Panc1 (cell line): Measurements from ENCODE around the gene CDH13. TPM values are rescaled to one million over a fixed set of nuclear protein-coding genes. Genes with fewer than 3 reads are reported as not detected.
A peak's percentile ranks its signal among the peaks of the same experiment; 100 is the strongest.

Experiments used
- ATAC-seq: fragments of 200-7000 bp; cut with Tn5 transposase; 2 replicates; pipeline ENCODE4 v1.9.1; 2020; ENCODE audit warnings: mild to moderate bottlenecking, moderate library complexity
- BruUV-seq: library from RNA; stranded (reverse); fragments of 400-500 nt; replicated peaks from 2 replicates; lab custom pipeline; 2021; lab: Mats Ljungman, UMichigan
- CTCF ChIA-PET: fragments of 300-600 bp; sonication (Branson Sonifier 250); formaldehyde crosslinking; loops from one replicate; lab custom pipeline; 2022; ENCODE audit warnings: antibody characterized with exemption; lab: Charles Lee
- POLR2A ChIA-PET: fragments of 300-600 bp; sonication (Branson Sonifier 250); formaldehyde crosslinking; loops from one replicate; lab custom pipeline; 2022; ENCODE audit warnings: antibody characterized with exemption; lab: Charles Lee
- DNase-seq: peaks from one replicate; pipeline ENCODE4 v3.0.0-alpha.2; 2010; ENCODE audit warnings: low read depth, low spot score
- H3K27ac ChIP-seq: 2 replicates; pipeline ENCODE4 v1.5.1; 2011; ENCODE audit warnings: mild to moderate bottlenecking, low read length, inconsistent platforms
- H3K27me3 ChIP-seq: fragments of 200-500 bp; sonication (Bioruptor generic); 2 replicates; pipeline ENCODE4 v1.6.0; 2014; ENCODE audit warnings: low read length, inconsistent platforms; ENCODE audit not compliant: control insufficient read depth, insufficient read depth
- H3K36me3 ChIP-seq: fragments of 200-500 bp; sonication (Bioruptor generic); 2 replicates; pipeline ENCODE4 v1.5.1; 2014; ENCODE audit warnings: inconsistent platforms, mild to moderate bottlenecking, low read length, moderate library complexity; ENCODE audit not compliant: control insufficient read depth, insufficient read depth
- H3K4me1 ChIP-seq: 2 replicates; pipeline ENCODE4 v1.5.1; 2011; ENCODE audit warnings: inconsistent platforms, mild to moderate bottlenecking, low read length, moderate library complexity; ENCODE audit not compliant: control insufficient read depth, insufficient read depth
- H3K4me3 ChIP-seq, 2 experiments: 2 replicates each; pipeline ENCODE4 v1.5.1; 2011 to 2012; ENCODE audit warnings: low read depth in 2 of 2, low read length in 2 of 2, mild to moderate bottlenecking in 2 of 2, inconsistent platforms in 1 of 2, moderate library complexity in 1 of 2
- H3K9me3 ChIP-seq: fragments of 200-500 bp; sonication (Bioruptor generic); 2 replicates; pipeline ENCODE4 v1.5.1; 2014; ENCODE audit warnings: low read depth, mild to moderate bottlenecking, inconsistent platforms, low read length, moderate library complexity; ENCODE audit not compliant: control insufficient read depth, insufficient read depth
- CTCF ChIP-seq: fragments of 450-650 bp; IDR thresholded peaks from 2 replicates; pipeline ENCODE4 v1.5.1; 2017; ENCODE audit warnings: mild to moderate bottlenecking
- POLR2AphosphoS5 ChIP-seq: IDR thresholded peaks from 2 replicates; pipeline ENCODE4 v1.6.1; 2012; ENCODE audit warnings: mild to moderate bottlenecking, low read depth, low read length, moderate library complexity
- REST ChIP-seq, 2 experiments: IDR thresholded peaks; 2 replicates each; pipeline ENCODE4 v1.6.1; 2011 to 2012; ENCODE audit warnings: low read depth in 2 of 2, control low read depth in 1 of 2, low read length in 1 of 2, mild to moderate bottlenecking in 1 of 2, moderate library complexity in 1 of 2; ENCODE audit not compliant: insufficient read depth in 1 of 2
- SIN3A ChIP-seq: IDR thresholded peaks from 2 replicates; pipeline ENCODE4 v1.6.1; 2012; ENCODE audit warnings: low read depth, mild to moderate bottlenecking, low read length, moderate library complexity, borderline replicate concordance; ENCODE audit not compliant: insufficient read depth
- TCF7L2 ChIP-seq: IDR thresholded peaks from 2 replicates; pipeline ENCODE4 v1.6.1; 2011; ENCODE audit warnings: mild to moderate bottlenecking, low read depth, low read length, inconsistent platforms
- in situ Hi-C: cut with HindIII; loops from 2 replicates; pipeline ENCODE4 v1.10.0; 2016; ENCODE audit warnings: low sequenced_read_pairs, low pct_unique_long_range_greater_than_20kb
- intact Hi-C: fragments of 100-400 bp; cut with micrococcal nuclease; formaldehyde crosslinking; loops from one replicate; pipeline ENCODE4 v1.10.0; 2022; ENCODE audit not compliant: unreplicated experiment
- total RNA-seq: library from RNA; stranded (reverse); gene quantifications from one replicate; pipeline ENCODE4 v1.2.1, GENCODE V29; 2021; ENCODE audit not compliant: unreplicated experiment

The CDH13 gene
- total RNA-seq, 1 experiment from 2014 or later = not detected

- in situ Hi-C loops (no loop called here), intact Hi-C loops (no loop called here)
- TF ChIP-seq POLR2AphosphoS5 = no peak
- no peak for TF ChIP-seq SIN3A
- no peak for TF ChIP-seq TCF7L2
- no peak for TF ChIP-seq REST (IDR thresholded peaks at IDR 0.05; ENCODE audit: insufficient read depth in 1 of 2, low read depth in 2 of 2, low read length in 1 of 2)
- TF ChIP-seq CTCF = no peak
- H3K36me3 ChIP-seq = no peaks in the 10 kb centered on the region
- H3K27me3 ChIP-seq = no peaks in the 10 kb centered on the region
- CTCF ChIA-PET = no interaction called here
- no peaks in the 10 kb centered on the region for H3K9me3 ChIP-seq
- DNase-seq = no peak
- no TSS peak for BruUV-seq
- peak overlapping the region in 1 of 2 experiments; percentile 38; a peak in 2 of 4 replicates for H3K4me3 ChIP-seq
- peaks cover 3% of the 10 kb centered on the region; the same call in 1 of the 2 replicates for H3K4me1 ChIP-seq
- H3K27ac ChIP-seq = no peak overlapping the region
- POLR2A ChIA-PET = no interaction called here
- no peak for ATAC-seq
These were observed 510.2 kb downstream of the CDH13 start for GRCh38 chr16:83136924-83137323.

GRCh38 chr16:83137326-83137781 is 510.6 kb downstream of the CDH13 start:
- Histone ChIP-seq H3K36me3 (no peaks in the 10 kb centered on the region), H3K4me1 (peaks cover 3% of the 10 kb centered on the region; the same call in 1 of the 2 replicates), H3K27me3 (no peaks in the 10 kb centered on the region), H3K27ac (0 out of 2 replicates have a peak overlapping the region, but pooled peaks have one; percentile 34), H3K9me3 (no peaks in the 10 kb centered on the region), H3K4me3 (peak overlapping the region; percentile 7 to 38; a peak in 3 of 4 replicates)
- ChIA-PET POLR2A (no interaction called here), CTCF (no interaction called here)
- BruUV-seq = no TSS peak
- TF ChIP-seq POLR2AphosphoS5 (no peak), REST (IDR thresholded peaks at IDR 0.05; ENCODE audit: insufficient read depth in 1 of 2, low read depth in 2 of 2, low read length in 1 of 2) (no peak), TCF7L2 (no peak), CTCF (no peak), SIN3A (no peak)
- in situ Hi-C loops = no loop called here
- intact Hi-C loops = no loop called here
- ATAC-seq = peak; percentile 34; the same call in 1 of the 2 replicates
- DNase-seq = no peak
